Measurements from ENCODE around the gene WDR45.
"Not testable (repeated sequence)": the region's sequence is repeated elsewhere in the genome, so short reads cannot be mapped to it uniquely, and the experiment has no call there.

The WDR45 gene

GRCh38 chrX:49079489-49080428, at the start of gene WDR45:
TSS of gene WDR45 (minus strand) at chrX:49079887. CDS start at chrX:49078095, 1,792 bp downstream.
- DNase-seq (ENCODE audit: extremely low spot score) = peak; percentile 81
- TF ChIP-seq, protein P1, sequence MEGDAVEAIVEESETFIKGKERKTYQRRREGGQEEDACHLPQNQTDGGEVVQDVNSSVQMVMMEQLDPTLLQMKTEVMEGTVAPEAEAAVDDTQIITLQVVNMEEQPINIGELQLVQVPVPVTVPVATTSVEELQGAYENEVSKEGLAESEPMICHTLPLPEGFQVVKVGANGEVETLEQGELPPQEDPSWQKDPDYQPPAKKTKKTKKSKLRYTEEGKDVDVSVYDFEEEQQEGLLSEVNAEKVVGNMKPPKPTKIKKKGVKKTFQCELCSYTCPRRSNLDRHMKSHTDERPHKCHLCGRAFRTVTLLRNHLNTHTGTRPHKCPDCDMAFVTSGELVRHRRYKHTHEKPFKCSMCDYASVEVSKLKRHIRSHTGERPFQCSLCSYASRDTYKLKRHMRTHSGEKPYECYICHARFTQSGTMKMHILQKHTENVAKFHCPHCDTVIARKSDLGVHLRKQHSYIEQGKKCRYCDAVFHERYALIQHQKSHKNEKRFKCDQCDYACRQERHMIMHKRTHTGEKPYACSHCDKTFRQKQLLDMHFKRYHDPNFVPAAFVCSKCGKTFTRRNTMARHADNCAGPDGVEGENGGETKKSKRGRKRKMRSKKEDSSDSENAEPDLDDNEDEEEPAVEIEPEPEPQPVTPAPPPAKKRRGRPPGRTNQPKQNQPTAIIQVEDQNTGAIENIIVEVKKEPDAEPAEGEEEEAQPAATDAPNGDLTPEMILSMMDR (IDR thresholded peaks at IDR 0.05; ENCODE audit: control extremely low read depth, extremely low read depth, low read depth, missing control alignments) = no peak
- ChIA-PET POLR2A (interaction anchor here (0.5 to 0.6 kb wide), 2 partner anchors 49 to 260 kb away, joined by 3 to 5 read pairs; no protein-coding TSS in a partner anchor), CTCF (interaction anchor here (1.0 to 1.1 kb wide), 2 partner anchors 11 to 76 kb away, joined by 3 to 4 read pairs; no protein-coding TSS in a partner anchor)

DNA sequence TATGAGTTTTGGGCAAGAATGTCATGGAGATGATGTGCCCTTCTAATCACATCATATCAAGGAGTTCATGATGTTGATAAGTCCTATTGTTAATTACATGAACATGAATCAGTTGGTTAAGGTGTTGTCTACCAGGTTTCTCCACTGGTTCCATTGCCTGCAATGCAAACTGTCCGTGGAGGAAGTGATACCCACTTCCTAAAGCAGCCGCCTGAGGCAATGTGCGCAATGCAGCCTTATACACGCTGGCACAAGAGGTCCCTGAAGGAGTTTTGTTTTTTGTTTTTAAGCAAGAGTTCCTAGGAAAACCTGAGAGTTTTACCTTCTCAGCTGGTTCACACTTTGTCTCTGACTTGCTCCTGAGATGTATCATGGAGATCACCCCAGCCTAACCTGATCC, 49.7 kb upstream of the WDR45 start:
- no peak for DNase-seq (ENCODE audit: extremely low spot score)
- ChIA-PET CTCF (no interaction called here), POLR2A (no interaction called here)
- TF ChIP-seq, protein P1 (IDR thresholded peaks at IDR 0.05; ENCODE audit: control extremely low read depth, extremely low read depth, low read depth, missing control alignments) = no peak

GRCh38 chrX:49127742-49128258, 48.1 kb upstream of the WDR45 start:
- POLR2A ChIA-PET, CTCF ChIA-PET: not testable (repeated sequence)

DNA sequence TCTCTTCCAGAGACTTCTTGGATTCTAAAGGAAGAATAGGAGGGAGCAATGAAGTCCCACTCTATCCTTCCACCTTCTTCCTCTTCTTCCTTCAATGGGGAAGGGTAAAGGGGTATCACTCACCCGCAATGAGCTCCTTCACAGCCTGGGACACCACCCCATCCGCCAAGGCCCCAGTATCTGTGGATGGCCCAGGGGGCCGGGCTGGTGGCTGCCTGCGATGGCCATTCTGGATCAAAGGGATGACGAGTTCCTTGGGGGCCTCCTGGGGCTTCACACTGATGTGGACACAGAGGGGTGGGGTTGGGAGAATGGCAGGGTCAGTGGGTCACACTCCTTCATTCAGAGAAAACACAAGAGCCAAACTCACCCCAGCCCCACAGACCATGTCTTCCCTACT, 42.8 kb upstream of the WDR45 start:
- ChIA-PET CTCF (no interaction called here), POLR2A (no interaction called here)
- no peak for DNase-seq (ENCODE audit: extremely low spot score)
- TF ChIP-seq, protein P1 (IDR thresholded peaks at IDR 0.05; ENCODE audit: control extremely low read depth, extremely low read depth, low read depth, missing control alignments) = no peak

More at GRCh38 chrX:49127742-49128258, 48.1 kb upstream of the WDR45 start:
- not testable (repeated sequence) for DNase-seq (ENCODE audit: extremely low spot score)

DNA sequence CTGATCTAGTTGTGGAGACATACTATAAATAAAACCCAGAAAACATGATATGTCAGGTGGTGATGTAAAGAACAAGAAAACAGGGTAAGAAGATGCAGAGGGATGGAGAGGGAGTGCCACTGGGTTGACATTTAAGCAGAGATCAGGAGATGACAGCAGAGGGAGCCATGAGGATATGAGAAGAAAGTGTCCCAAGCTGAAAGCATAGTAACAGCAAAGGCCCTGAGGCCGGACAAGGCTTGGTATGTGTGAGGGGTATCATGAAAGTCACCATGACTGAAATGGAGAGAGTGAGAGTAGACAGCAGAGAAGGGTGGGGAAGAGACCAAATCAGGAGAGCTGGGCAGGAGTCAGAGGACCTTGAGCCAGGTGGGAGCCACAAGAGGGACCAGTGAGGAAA, 40.4 kb upstream of the WDR45 start:
- DNase-seq (ENCODE audit: extremely low spot score) = no peak
- TF ChIP-seq, protein P1 (IDR thresholded peaks at IDR 0.05; ENCODE audit: control extremely low read depth, extremely low read depth, low read depth, missing control alignments) = no peak
- ChIA-PET POLR2A (interaction anchor here (0.7 kb wide), 1 partner anchor 16 kb away, joined by 3 read pairs; no protein-coding TSS in a partner anchor), CTCF (no interaction called here)

DNA sequence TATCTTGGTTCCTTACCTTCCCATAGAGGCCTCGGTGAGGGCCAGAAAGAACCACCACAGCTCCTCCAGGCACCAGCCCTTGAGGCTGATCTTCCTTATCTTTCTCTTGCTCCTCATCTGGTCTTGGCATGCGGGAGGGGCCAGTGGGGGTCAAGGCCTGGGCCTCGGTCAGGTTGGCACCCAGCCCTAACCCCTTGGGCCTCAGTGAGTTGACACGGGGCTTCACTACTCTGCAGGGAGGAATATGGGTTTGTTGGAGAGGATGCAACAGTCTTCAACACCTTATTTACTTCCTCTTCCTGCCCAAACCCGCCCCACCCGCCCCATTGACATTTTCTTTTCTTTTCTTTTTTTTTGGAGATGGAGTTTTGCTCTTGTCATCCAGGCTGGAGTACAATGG, 37.9 kb upstream of the WDR45 start:
- ChIA-PET CTCF (no interaction called here), POLR2A (no interaction called here)
- no peak for DNase-seq (ENCODE audit: extremely low spot score)
- TF ChIP-seq, protein P1 (IDR thresholded peaks at IDR 0.05; ENCODE audit: control extremely low read depth, extremely low read depth, low read depth, missing control alignments) = no peak

DNA sequence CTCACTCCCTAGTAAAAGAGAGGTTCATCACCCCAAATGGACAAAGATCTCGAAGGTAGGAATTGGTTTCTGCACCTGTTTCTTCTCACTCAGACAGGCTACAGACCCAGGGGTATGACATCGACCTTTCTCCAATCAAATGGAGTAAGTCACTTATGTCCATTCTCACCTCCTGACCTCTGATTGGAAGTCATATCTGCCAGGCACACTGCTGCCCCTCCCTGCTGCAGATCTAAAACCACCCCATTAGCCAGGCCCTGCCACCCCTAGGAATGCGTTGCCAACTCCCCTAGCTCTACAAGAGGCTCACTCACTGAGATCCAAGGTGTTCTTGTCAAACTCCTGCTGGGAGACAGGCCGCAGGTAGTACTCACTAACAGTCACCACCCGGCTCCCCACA, 37.0 kb upstream of the WDR45 start:
- TF ChIP-seq, protein P1 (IDR thresholded peaks at IDR 0.05; ENCODE audit: control extremely low read depth, extremely low read depth, low read depth, missing control alignments) = no peak
- POLR2A ChIA-PET = no interaction called here
- CTCF ChIA-PET = no interaction called here
- no peak for DNase-seq (ENCODE audit: extremely low spot score)
